OCI-LY3 (cell line): ENCODE results near the gene KCNH5.

Experiments used
- EZH2phosphoT487 ChIP-seq: fragments of 200-600 bp; shearing (Covaris generic); IDR thresholded peaks from 2 replicates; pipeline ENCODE4 v1.6.1; 2018; ENCODE audit warnings: antibody characterized with exemption, mixed run types, low read depth
- TF ChIP-seq, protein P1 (sequence below): fragments of 200-600, 300-600 bp; sonication (generic); IDR thresholded peaks from 2 replicates; pipeline ENCODE4 v1.5.1; 2014; ENCODE audit warnings: antibody characterized with exemption, low read length, low read depth

DNA sequence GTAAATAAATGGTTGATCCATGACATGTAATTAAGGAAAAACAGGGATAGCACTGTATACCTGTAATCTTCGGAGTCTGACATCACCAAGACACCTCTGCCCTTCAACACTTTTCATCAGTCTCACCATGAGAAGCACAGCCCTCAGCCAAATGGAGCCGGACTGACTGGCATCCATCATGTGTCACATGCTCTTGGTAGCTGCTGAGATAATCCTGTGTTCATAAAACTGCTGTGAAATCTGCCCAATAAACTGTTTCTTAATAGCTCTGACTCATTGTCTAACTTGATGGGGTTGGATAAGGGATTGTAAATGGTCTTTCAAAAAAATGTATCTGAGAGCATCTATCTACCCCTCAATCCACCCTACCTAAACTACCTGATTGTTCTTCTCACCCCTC is 33.6 kb downstream of the KCNH5 start:
- TF ChIP-seq, protein P1, sequence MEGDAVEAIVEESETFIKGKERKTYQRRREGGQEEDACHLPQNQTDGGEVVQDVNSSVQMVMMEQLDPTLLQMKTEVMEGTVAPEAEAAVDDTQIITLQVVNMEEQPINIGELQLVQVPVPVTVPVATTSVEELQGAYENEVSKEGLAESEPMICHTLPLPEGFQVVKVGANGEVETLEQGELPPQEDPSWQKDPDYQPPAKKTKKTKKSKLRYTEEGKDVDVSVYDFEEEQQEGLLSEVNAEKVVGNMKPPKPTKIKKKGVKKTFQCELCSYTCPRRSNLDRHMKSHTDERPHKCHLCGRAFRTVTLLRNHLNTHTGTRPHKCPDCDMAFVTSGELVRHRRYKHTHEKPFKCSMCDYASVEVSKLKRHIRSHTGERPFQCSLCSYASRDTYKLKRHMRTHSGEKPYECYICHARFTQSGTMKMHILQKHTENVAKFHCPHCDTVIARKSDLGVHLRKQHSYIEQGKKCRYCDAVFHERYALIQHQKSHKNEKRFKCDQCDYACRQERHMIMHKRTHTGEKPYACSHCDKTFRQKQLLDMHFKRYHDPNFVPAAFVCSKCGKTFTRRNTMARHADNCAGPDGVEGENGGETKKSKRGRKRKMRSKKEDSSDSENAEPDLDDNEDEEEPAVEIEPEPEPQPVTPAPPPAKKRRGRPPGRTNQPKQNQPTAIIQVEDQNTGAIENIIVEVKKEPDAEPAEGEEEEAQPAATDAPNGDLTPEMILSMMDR = no peak
- no peak for TF ChIP-seq EZH2phosphoT487
